Activated T-helper 2 cell treated with anti-CD3 and anti-CD28 coated beads, Interferon-gamma antibody, Interleukin-2, Interleukin-4, amounts not matched to agents 10 μg/mL and 5 μg/mL and 100 μg/mL, durations not matched to agents 14 hours and 24 hours and 36 hours (primary cell): ENCODE data around the gene RND3. TPM values are rescaled to one million over a fixed set of nuclear protein-coding genes. Genes with fewer than 3 reads are reported as not detected.

ENCODE experiments used
- DNase-seq: peaks from one replicate; pipeline ENCODE4 v3.0.0; 2021; ENCODE audit warnings: low spot score
- H3K27ac Mint-ChIP-seq: one replicate; pipeline ENCODE4 v1.8.0; 2021; ENCODE audit warnings: mixed read lengths
- H3K27me3 Mint-ChIP-seq: one replicate; pipeline ENCODE4 v1.8.0; 2021; ENCODE audit warnings: low read depth, mixed read lengths
- H3K36me3 Mint-ChIP-seq: one replicate; pipeline ENCODE4 v1.8.0; 2021; ENCODE audit warnings: low read depth, mixed read lengths
- H3K4me1 Mint-ChIP-seq: one replicate; pipeline ENCODE4 v1.8.0; 2021; ENCODE audit warnings: low read depth, mixed read lengths
- H3K4me3 Mint-ChIP-seq: one replicate; pipeline ENCODE4 v1.8.0; 2021; ENCODE audit warnings: low read depth, mild to moderate bottlenecking, moderate library complexity, mixed read lengths
- H3K9me3 Mint-ChIP-seq: one replicate; pipeline ENCODE4 v1.8.0; 2021; ENCODE audit warnings: mixed read lengths
- intact Hi-C: fragments of 100-400 bp; cut with micrococcal nuclease; formaldehyde crosslinking; loops from one replicate; pipeline ENCODE4 v1.15.1; 2023
- total RNA-seq: library from RNA; stranded (reverse); gene quantifications from 2 replicates; pipeline ENCODE4 v1.2.3, GENCODE V29; 2022

The RND3 gene
- total RNA-seq, 1 donor from 2014 or later, result not detected

DNA sequence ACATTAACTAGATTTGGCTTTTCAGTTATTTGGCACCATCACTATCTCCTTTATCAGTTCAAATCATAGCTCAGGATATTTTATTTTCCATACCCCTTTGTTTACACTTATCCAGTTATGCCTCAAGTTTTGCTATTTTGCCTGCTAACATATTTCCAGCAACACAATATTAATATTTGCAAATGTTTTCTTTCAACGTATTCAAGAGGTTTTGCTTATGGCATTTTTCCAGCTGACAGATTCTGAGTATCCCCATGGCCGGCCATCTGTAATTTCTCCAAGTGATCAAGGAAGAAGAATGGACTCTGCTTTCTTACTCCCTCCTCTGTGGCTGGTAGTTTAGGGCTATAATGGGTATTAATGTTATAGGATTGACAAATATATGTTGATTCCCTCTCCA, 49.4 kb downstream of the RND3 start:
- Mint-ChIP-seq H3K27me3 (no peaks in the 10 kb centered on the region), H3K9me3 (no peaks in the 10 kb centered on the region), H3K4me3 (no peak overlapping the region), H3K36me3 (no peaks in the 10 kb centered on the region), H3K4me1 (no peaks in the 10 kb centered on the region), H3K27ac (no peak overlapping the region)
- intact Hi-C loops, result no loop called here
- no peak for DNase-seq

DNA sequence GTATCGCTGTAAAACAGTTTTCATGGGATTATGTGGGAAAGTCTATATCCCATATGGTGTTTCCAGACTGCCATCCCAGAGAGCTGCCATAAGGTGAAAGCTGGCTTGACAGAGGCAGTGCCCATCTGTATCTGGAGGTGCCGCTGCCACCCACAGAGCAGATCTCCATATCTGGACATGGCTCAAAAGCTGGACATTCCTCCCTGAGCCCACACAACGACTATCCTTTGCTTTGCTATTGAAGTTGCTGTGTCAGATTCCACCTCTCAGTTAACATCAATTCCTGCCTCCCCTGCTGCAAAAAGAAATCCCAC, 55.2 kb downstream of the RND3 start:
- intact Hi-C loops, result no loop called here
- H3K27me3 Mint-ChIP-seq, result no peaks in the 10 kb centered on the region
- no peaks in the 10 kb centered on the region for H3K4me1 Mint-ChIP-seq
- no peak for DNase-seq
- no peaks in the 10 kb centered on the region for H3K36me3 Mint-ChIP-seq
- no peak overlapping the region for H3K27ac Mint-ChIP-seq
- no peak overlapping the region for H3K4me3 Mint-ChIP-seq
- no peaks in the 10 kb centered on the region for H3K9me3 Mint-ChIP-seq

DNA sequence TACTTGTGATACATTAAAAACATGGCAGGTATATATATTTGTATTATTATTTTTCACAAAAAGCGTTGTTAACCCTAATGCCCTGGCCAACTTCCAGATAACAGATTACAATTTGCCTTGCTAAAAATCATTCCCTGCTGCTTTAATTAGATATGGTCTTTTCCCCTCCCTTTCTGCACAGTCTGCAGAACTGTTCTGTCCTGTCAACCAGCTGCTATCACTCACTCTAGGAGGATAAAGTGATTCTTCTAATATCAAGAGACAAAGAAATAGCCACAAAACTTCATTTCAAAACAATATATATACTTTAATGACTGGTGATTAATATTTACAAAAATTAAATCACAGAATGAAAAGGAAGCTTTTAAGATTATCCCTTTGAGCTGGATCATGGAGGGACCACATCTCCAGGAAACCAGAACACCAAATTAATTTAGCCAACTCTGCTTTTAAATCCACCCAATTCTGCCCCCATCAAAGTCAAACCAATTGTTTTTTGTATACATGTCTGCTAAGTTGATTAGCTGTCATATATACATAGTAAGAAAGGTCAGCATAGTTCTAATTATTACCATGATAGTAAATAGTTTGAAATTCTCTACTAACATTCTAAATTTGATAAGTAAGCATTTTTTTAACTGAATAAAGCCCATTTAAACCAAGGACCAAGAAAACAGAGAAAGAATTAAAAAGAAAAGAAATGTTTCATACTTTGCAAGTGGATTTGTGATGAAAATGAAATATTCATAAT, 55.7 kb downstream of the RND3 start:
- Mint-ChIP-seq H3K27ac (no peak overlapping the region), H3K36me3 (no peaks in the 10 kb centered on the region), H3K4me3 (no peak overlapping the region), H3K4me1 (no peaks in the 10 kb centered on the region), H3K9me3 (no peaks in the 10 kb centered on the region), H3K27me3 (no peaks in the 10 kb centered on the region)
- no peak for DNase-seq
- intact Hi-C loops, result no loop called here

DNA sequence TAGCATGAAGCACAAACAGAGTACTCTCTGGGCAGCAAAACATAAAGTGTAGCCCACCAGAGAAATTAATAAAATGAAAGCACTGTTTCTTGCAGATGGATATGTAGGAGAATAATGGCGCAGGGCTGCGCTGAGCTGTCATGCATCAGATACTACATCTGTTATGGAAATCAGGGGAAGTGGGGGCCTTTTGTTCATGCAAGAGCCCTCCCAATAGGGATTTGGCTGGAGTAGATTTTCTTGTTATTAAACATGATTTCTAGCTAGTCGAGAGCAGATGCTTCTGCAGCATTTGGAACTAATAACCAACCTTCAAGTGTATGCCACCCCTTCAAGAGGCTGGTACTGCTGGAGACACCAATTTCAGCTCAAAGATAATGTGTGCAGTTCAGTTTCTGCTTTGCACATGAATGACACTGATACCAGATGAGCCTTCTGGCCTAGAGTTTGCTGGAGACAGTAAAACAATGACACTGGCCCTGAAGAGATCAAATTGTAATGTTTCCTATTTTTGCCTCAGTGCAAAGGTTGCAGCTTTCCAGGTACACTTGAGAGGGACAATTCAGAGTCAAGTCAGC, 58.0 kb downstream of the RND3 start:
- Mint-ChIP-seq H3K27me3 (no peaks in the 10 kb centered on the region), H3K9me3 (no peaks in the 10 kb centered on the region), H3K36me3 (no peaks in the 10 kb centered on the region), H3K4me3 (no peak overlapping the region), H3K4me1 (no peaks in the 10 kb centered on the region), H3K27ac (no peak overlapping the region)
- intact Hi-C loops, result no loop called here
- DNase-seq, result no peak

DNA sequence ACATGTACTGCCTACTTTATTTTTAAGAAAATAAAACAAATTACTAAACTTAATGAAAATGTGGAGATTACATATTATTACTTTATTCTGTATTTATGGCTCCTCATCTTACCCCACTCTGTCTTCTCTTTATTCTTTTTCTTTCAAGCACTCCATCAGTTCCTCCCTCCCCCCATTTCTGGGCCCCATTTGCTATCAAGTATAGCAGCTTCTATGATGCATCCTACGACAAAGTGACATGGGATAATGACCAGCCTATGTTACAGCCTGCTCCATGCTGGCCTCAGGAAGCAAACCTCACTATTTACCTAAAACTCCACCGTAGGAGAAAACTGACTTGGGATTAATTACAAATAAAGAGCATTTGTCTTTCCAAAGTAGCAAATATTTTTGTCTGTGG, 58.8 kb downstream of the RND3 start:
- no peak for DNase-seq
- no peak overlapping the region for H3K27ac Mint-ChIP-seq
- intact Hi-C loops, result no loop called here
- H3K27me3 Mint-ChIP-seq, result no peaks in the 10 kb centered on the region
- no peaks in the 10 kb centered on the region for H3K36me3 Mint-ChIP-seq
- no peaks in the 10 kb centered on the region for H3K4me1 Mint-ChIP-seq
- no peak overlapping the region for H3K4me3 Mint-ChIP-seq
- H3K9me3 Mint-ChIP-seq, result no peaks in the 10 kb centered on the region

DNA sequence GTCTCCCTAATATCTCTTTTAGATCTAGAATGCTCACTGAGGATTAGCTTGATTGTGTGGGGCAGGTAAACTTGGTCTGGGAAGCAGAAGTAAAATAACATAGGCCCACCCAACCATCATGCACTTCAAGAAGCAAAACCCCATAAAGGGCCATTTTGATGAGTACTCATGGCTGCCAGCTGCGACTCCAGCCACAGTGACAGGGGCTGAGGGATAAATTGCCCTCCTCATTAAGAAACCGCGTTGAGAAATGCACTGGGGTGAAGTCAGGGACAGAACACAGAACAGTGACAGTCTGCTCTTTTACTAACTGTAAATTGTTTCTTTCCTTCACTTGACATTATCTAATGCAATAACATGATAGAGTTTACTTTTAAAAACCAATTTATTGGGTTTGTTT, 60.2 kb downstream of the RND3 start:
- Mint-ChIP-seq H3K9me3 (no peaks in the 10 kb centered on the region), H3K36me3 (no peaks in the 10 kb centered on the region), H3K27ac (no peak overlapping the region), H3K4me1 (no peaks in the 10 kb centered on the region), H3K4me3 (no peak overlapping the region), H3K27me3 (no peaks in the 10 kb centered on the region)
- DNase-seq, result no peak
- intact Hi-C loops, result no loop called here

DNA sequence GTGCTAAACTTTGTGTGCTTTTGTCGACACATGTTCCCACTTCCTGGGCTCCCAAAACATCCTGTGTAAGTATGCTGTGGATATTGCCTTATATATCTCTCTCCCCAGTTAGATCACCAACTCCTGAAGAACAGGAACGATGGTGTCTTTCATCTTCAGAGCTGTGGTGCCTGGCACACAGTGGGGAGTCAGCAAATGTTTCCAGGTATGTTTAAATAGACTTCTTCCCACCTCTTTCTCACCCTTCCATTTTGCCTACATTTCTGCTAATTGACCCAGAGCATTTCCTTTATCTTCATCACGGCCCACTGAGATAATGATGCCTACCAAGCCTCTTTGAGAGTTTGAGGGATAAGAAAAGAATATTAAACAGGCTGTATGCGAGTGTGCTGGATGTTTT, 60.7 kb downstream of the RND3 start:
- Mint-ChIP-seq H3K36me3 (no peaks in the 10 kb centered on the region), H3K4me3 (no peak overlapping the region), H3K4me1 (no peaks in the 10 kb centered on the region), H3K9me3 (no peaks in the 10 kb centered on the region), H3K27ac (no peak overlapping the region), H3K27me3 (no peaks in the 10 kb centered on the region)
- DNase-seq, result no peak
- intact Hi-C loops, result no loop called here

DNA sequence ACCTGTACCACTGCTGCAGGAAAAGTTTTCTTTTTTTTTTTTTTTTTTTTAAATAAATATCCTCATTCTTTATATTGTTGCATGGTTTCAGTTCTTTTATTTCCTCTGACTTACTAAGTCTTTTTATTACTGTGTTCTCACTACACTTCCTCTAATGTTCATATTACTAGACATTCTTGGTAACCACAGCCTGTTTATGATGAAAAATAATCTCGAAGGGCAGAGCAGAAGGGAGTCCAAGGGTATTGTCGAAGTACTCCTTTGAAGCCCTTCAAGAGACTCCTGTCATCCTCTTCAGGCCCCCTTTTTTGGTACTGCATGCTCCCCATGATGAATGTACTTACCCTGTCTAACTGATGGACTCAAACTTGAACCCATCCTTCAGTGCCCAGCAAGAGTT, 61.2 kb downstream of the RND3 start:
- no peaks in the 10 kb centered on the region for H3K4me1 Mint-ChIP-seq
- no peaks in the 10 kb centered on the region for H3K27me3 Mint-ChIP-seq
- H3K9me3 Mint-ChIP-seq, result no peaks in the 10 kb centered on the region
- H3K4me3 Mint-ChIP-seq, result no peak overlapping the region
- H3K27ac Mint-ChIP-seq, result no peak overlapping the region
- no peak for DNase-seq
- H3K36me3 Mint-ChIP-seq, result no peaks in the 10 kb centered on the region
- intact Hi-C loops, result no loop called here

DNA sequence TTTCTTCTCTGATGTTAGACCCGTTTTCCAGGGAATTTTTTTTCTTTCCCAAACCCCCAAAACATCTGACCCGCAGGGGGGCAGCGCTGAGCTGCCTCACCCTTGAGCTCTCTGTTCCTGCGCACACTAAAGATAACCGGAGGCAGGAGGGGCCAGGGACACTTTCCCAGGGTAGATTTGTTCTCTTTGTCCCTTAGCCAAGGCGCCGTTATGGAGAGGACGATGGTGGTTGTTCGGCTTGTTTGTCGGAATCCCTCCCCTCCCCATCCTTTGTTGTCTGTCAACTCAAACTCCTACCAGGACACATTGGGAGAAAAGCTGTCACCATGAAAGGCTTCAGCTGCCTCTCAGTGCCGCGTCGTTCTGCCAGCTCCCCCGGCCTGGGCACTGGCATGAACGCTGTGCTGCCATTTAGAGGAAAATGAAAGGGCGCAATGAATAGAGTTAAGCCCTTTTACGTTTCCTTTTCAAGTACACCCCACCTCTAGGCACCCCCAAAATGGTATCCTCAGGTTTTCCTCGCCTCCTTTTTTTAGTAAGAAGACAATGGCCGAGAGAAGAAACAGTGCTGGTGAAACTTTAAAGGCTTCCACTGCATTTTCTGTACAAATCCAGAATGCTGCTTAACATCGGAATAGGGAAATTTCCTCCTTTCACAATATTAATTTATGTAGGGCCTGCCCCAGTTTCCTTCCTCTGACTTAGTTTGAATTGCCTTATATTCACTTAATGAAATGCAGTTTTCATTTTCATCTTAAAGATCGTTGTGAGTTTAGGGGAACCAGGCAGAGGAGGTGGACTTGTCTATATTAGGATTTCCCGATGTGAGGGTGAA, 62.1 kb downstream of the RND3 start:
- H3K9me3 Mint-ChIP-seq, result no peaks in the 10 kb centered on the region
- H3K27ac Mint-ChIP-seq, result no peak overlapping the region
- intact Hi-C loops, result no loop called here
- H3K4me3 Mint-ChIP-seq, result no peak overlapping the region
- DNase-seq, result no peak
- no peaks in the 10 kb centered on the region for H3K4me1 Mint-ChIP-seq
- H3K36me3 Mint-ChIP-seq, result no peaks in the 10 kb centered on the region
- no peaks in the 10 kb centered on the region for H3K27me3 Mint-ChIP-seq

DNA sequence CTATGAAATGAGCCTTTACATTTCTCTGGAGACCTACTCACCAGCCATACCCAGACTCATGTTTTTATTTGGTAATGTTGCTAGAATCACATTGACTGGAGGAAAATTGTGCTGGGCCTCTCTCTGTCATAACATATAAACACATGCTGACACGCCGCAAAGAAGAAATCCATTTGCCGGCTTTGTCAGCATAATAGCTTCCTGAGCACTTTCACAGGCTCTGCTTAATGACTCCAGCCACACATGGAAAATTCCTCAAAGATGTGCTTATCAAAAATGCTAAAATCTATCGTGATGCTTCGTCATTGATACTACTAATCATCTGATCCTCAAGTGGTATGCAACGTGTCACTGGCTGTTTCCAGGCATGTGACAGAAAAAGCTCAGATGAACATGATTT, 63.1 kb downstream of the RND3 start:
- H3K9me3 Mint-ChIP-seq, result no peaks in the 10 kb centered on the region
- DNase-seq, result no peak
- H3K27me3 Mint-ChIP-seq, result no peaks in the 10 kb centered on the region
- H3K36me3 Mint-ChIP-seq, result no peaks in the 10 kb centered on the region
- no peak overlapping the region for H3K27ac Mint-ChIP-seq
- no peak overlapping the region for H3K4me3 Mint-ChIP-seq
- H3K4me1 Mint-ChIP-seq, result no peaks in the 10 kb centered on the region
- intact Hi-C loops, result no loop called here

DNA sequence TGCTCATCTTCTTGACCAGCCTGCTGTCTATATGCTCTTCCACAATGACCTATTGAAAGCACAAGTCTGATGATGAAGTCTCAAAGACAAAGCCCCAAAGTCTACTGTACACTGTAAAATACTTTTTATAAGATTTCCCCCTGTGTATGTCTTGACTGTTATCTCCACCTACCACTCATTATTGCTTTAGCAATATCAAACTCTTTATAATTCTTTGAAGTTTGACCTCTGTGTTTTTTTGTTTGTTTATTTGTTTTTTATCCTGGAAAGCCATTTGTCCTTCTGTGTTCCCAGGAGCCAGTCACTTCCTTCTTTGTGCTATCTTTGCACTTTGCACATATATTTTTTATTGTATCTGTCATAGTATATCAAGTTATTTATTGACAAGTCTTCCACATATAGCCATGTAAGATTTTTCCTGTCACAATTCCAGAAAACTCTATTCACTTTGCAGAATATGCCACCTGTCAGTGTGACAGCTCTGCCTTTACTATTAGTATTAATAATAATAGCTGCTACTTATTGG, 66.3 kb downstream of the RND3 start:
- Mint-ChIP-seq H3K27me3 (no peaks in the 10 kb centered on the region), H3K4me3 (no peak overlapping the region), H3K36me3 (no peaks in the 10 kb centered on the region), H3K27ac (no peak overlapping the region), H3K9me3 (no peaks in the 10 kb centered on the region), H3K4me1 (no peaks in the 10 kb centered on the region)
- DNase-seq, result no peak
- intact Hi-C loops, result no loop called here

DNA sequence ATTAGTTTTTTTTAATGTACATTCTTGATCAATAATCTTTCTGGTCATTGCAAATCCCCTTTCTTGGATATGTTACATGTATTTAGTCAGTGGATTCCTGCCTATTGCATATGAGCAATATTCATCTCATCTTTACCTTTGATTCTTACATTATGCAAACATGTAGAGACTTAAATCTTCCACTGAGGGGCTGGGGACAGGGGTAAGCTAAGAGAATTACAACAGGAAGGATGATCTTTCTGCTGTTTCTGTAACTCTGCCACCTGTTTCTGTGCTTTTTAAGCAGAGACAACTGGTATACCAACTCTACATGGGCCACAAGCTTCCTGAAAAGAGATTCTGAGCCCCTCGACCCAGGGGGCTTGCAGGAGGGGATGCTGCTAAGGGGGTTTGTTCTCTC, 68.6 kb downstream of the RND3 start:
- Mint-ChIP-seq H3K4me1 (no peaks in the 10 kb centered on the region), H3K27me3 (no peaks in the 10 kb centered on the region), H3K27ac (no peak overlapping the region), H3K36me3 (no peaks in the 10 kb centered on the region), H3K9me3 (no peaks in the 10 kb centered on the region), H3K4me3 (no peak overlapping the region)
- intact Hi-C loops, result no loop called here
- DNase-seq, result no peak
